ENCODE data around the gene IL17REL. TPM values are rescaled to one million over a fixed set of nuclear protein-coding genes. Genes with fewer than 3 reads are reported as not detected.

Gene IL17REL
- total RNA-seq, 1 donor from 2014 or later = not detected

DNA sequence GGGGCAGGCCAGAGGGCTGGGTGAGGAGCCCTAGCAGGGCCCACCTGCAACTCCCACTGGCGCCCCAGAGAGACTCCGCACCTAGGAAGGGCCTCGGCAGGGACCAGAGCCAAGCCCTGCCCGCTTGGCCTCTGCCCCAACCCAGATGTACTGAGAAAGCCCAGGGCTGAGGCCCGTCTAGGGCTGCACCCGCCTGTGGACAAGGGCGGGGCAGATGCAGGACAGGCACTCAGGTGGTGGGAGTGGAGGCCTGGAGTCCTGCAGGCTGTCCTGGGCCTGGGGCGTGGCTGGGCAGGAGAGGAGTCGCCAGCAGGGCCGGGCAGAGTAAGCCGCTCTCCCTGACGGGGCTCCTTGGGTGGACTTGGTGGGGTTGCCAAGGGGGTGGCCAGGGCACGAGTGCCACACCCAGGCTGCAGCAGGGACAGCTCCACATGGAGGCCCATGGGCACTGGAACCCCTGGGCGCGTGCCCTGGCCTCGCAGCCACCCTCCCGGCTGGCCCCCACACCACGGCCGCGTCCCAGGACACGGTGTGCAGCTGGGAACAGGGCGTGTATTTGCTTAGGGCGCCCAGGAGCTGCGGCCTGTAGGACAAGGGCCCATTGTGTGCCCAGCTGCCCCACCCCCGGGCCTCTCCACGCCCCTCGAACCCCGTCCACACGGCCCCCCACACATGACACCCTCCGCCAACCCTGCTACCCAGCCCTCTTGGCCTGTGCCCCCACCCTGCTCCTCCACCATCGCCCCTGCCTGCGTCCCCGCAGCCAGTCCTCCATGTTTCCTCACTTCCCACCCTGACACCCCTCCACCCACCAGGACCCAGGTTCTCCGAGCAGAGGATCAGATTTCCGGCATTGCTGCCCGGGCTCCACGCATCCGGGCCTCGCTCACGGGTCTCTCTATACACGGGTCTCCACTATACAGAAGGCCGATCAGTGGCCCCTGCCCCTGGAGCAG lies 63.3 kb downstream of the IL17REL start:
- TF ChIP-seq, protein P1, sequence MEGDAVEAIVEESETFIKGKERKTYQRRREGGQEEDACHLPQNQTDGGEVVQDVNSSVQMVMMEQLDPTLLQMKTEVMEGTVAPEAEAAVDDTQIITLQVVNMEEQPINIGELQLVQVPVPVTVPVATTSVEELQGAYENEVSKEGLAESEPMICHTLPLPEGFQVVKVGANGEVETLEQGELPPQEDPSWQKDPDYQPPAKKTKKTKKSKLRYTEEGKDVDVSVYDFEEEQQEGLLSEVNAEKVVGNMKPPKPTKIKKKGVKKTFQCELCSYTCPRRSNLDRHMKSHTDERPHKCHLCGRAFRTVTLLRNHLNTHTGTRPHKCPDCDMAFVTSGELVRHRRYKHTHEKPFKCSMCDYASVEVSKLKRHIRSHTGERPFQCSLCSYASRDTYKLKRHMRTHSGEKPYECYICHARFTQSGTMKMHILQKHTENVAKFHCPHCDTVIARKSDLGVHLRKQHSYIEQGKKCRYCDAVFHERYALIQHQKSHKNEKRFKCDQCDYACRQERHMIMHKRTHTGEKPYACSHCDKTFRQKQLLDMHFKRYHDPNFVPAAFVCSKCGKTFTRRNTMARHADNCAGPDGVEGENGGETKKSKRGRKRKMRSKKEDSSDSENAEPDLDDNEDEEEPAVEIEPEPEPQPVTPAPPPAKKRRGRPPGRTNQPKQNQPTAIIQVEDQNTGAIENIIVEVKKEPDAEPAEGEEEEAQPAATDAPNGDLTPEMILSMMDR (IDR thresholded peaks at IDR 0.05; ENCODE audit: insufficient read depth, low read depth, low read length) = no peak
- H4K20me1 ChIP-seq (ENCODE audit: insufficient read depth, low read length) = no peaks in the 10 kb centered on the region
- DNase-seq (ENCODE audit: low read depth) = no peak
- Mint-ChIP-seq H3K4me1 (ENCODE audit: low read depth, unreplicated experiment) (peaks cover 6% of the 10 kb centered on the region), H3K27me3 (ENCODE audit: low read depth, unreplicated experiment) (peaks cover 4% of the 10 kb centered on the region), H3K9me3 (ENCODE audit: unreplicated experiment) (no peaks in the 10 kb centered on the region), H3K27ac (ENCODE audit: unreplicated experiment) (no peak overlapping the region), H3K36me3 (ENCODE audit: low read depth, unreplicated experiment) (no peaks in the 10 kb centered on the region), H3K4me3 (ENCODE audit: unreplicated experiment) (no peak overlapping the region)
- no peak overlapping the region for H3K4me3 ChIP-seq (ENCODE audit: insufficient read depth, low read depth, low read length)
- H3K9me3 ChIP-seq (ENCODE audit: insufficient read depth, low read depth, low read length) = no peaks in the 10 kb centered on the region
- FAIRE-seq = no peak
- H2AFZ ChIP-seq (ENCODE audit: low read depth, low read length) = no peak overlapping the region
- H3K4me2 ChIP-seq (ENCODE audit: low read length) = no peak overlapping the region
- H3K36me3 ChIP-seq (ENCODE audit: insufficient read depth, low read length) = no peaks in the 10 kb centered on the region
- H3K27me3 ChIP-seq (ENCODE audit: insufficient read depth, low read length) = no peaks in the 10 kb centered on the region
- no peak overlapping the region for H3K27ac ChIP-seq (ENCODE audit: low read depth, low read length)
- H3K9ac ChIP-seq (ENCODE audit: low read length) = no peak overlapping the region
- no peaks in the 10 kb centered on the region for H3K79me2 ChIP-seq (ENCODE audit: insufficient read depth, low read length)
- H3K4me1 ChIP-seq (ENCODE audit: insufficient read depth, low read length) = peaks cover 12% of the 10 kb centered on the region

DNA sequence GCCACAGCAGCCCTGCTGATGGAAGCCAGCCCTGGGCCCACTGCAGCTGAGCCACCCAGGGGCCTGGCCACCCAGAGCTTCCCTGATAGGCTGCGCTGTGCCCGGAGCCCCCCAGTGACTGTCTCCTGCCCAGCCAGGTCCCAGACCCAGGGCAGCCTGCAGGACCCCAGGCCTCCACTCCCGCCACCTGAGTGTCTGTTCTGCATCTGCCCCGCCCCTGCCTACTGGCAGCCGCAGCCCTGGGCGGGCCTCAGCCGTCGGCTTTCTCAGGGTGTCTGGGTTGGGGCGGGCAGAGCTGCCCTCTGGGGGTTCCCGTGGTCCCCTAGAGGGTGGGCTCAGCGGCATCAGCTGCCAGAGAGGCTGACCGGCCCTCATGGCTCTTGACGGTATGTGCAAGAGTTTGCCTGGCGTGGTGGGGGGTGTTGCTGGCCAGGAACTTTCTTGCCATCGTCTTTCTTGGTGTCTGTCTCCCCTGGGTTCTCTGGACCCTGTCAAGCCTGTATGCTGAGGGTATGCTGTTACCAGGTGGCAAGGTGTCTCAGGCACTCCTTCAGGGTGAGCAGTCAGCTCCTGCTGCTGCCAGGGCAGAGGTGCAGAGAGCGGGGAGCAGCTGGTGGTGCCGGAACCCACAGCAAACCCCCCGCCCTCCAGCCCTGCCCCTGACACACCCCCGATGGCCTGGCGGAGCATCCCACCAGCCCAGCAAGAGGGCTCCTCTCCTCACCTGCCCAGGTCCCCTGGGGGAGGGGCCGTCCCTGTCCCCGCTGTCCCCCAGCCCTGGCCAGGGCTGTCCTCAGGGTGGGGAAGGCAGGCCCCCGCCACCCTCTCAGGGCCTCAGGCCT lies 64.2 kb downstream of the IL17REL start:
- H3K4me3 ChIP-seq (ENCODE audit: insufficient read depth, low read depth, low read length) = no peak overlapping the region
- no peaks in the 10 kb centered on the region for H3K79me2 ChIP-seq (ENCODE audit: insufficient read depth, low read length)
- DNase-seq (ENCODE audit: low read depth) = no peak
- H3K27me3 Mint-ChIP-seq (ENCODE audit: low read depth, unreplicated experiment) = peaks cover 4% of the 10 kb centered on the region
- H3K36me3 Mint-ChIP-seq (ENCODE audit: low read depth, unreplicated experiment) = no peaks in the 10 kb centered on the region
- H2AFZ ChIP-seq (ENCODE audit: low read depth, low read length) = no peak overlapping the region
- H3K36me3 ChIP-seq (ENCODE audit: insufficient read depth, low read length) = no peaks in the 10 kb centered on the region
- H3K9me3 Mint-ChIP-seq (ENCODE audit: unreplicated experiment) = no peaks in the 10 kb centered on the region
- H3K4me3 Mint-ChIP-seq (ENCODE audit: unreplicated experiment) = no peak overlapping the region
- H3K9me3 ChIP-seq (ENCODE audit: insufficient read depth, low read depth, low read length) = no peaks in the 10 kb centered on the region
- H3K27ac ChIP-seq (ENCODE audit: low read depth, low read length) = no peak overlapping the region
- no peak for FAIRE-seq
- no peak overlapping the region for H3K4me2 ChIP-seq (ENCODE audit: low read length)
- no peak overlapping the region for H3K27ac Mint-ChIP-seq (ENCODE audit: unreplicated experiment)
- no peaks in the 10 kb centered on the region for H4K20me1 ChIP-seq (ENCODE audit: insufficient read depth, low read length)
- H3K27me3 ChIP-seq (ENCODE audit: insufficient read depth, low read length) = no peaks in the 10 kb centered on the region
- peaks cover 12% of the 10 kb centered on the region for H3K4me1 ChIP-seq (ENCODE audit: insufficient read depth, low read length)
- TF ChIP-seq EZH2 (IDR thresholded peaks at IDR 0.05; ENCODE audit: insufficient read depth, low read length) = no peak
- TF ChIP-seq, protein P1 (IDR thresholded peaks at IDR 0.05; ENCODE audit: insufficient read depth, low read depth, low read length) = no peak
- no peak overlapping the region for H3K9ac ChIP-seq (ENCODE audit: low read length)
- H3K4me1 Mint-ChIP-seq (ENCODE audit: low read depth, unreplicated experiment) = peaks cover 6% of the 10 kb centered on the region
